ENCODE results near the gene GABRG3. TPM values are rescaled to one million over a fixed set of nuclear protein-coding genes. Genes with fewer than 3 reads are reported as not detected.

GABRG3 gene
- total RNA-seq, 1 experiment from 2014 or later = 0.15 TPM

DNA sequence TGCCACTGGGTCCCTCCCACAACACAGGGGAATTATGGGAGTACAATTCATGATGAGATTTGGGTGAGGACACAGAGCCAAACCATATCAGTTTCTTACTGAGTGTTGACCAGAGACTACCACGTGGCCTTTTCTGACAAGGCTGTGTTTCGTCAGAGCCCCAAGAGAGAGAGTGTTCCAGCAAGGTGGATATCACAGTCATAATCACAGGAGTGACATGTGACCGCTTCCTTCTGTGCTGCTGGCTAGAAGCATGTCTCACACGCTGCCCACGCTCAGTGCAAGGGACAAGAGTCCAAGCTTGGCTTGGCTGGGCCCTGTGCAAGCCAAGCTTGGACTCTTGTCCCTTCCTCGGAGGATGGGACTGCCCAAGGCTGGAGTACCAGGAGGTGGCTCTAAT is 103.2 kb downstream of the GABRG3 start:
- Histone ChIP-seq H3K9ac (ENCODE audit: extremely low read depth, insufficient read length, low read length) (no peak overlapping the region), H3K27me3 (ENCODE audit: insufficient read depth, low read length) (no peaks in the 10 kb centered on the region), H2BK20ac (ENCODE audit: low read depth, low read length, poor library complexity, severe bottlenecking) (no peak overlapping the region), H3K18ac (ENCODE audit: insufficient read length, low read depth, low read length) (no peak overlapping the region), H3K9me3 (ENCODE audit: control insufficient read depth, low read depth, low read length) (no peaks in the 10 kb centered on the region), H2BK120ac (ENCODE audit: low read depth, low read length, poor library complexity, severe bottlenecking) (no peak overlapping the region), H3K79me2 (ENCODE audit: insufficient read depth, low read length) (no peaks in the 10 kb centered on the region), H3K23ac (ENCODE audit: insufficient read length, low read depth, low read length) (no peak overlapping the region), H2BK15ac (ENCODE audit: low read depth, low read length) (no peak overlapping the region), H4K8ac (replicated peaks; ENCODE audit: insufficient read length, low read depth, low read length) (no peak overlapping the region), H3K56ac (ENCODE audit: insufficient read length, low read depth, low read length) (no peak overlapping the region), H2BK5ac (ENCODE audit: insufficient read length, low read length) (no peak overlapping the region), H3K23me2 (ENCODE audit: insufficient read length, low read depth, low read length, poor library complexity, severe bottlenecking) (no peaks in the 10 kb centered on the region), H3K4ac (ENCODE audit: low read depth, low read length) (no peak overlapping the region), H3K4me2 (ENCODE audit: insufficient read depth, insufficient read length, low read length) (no peak overlapping the region), H3K4me1 (ENCODE audit: insufficient read depth, low read length) (no peaks in the 10 kb centered on the region), H3K79me1 (ENCODE audit: insufficient read depth, low read depth, low read length, poor library complexity, severe bottlenecking) (no peaks in the 10 kb centered on the region), H3T11ph (ENCODE audit: low read length) (no peak overlapping the region), H3K27ac (ENCODE audit: insufficient read length, low read depth, low read length) (no peak overlapping the region), H4K20me1 (ENCODE audit: control insufficient read depth, insufficient read depth, insufficient read length) (no peaks in the 10 kb centered on the region), H4K5ac (ENCODE audit: insufficient read length, low read depth, low read length) (no peak overlapping the region), H3K14ac (ENCODE audit: insufficient read depth, low read length) (no peak overlapping the region), H2BK12ac (ENCODE audit: insufficient read length, low read depth, low read length) (no peak overlapping the region), H2AFZ (ENCODE audit: low read length) (no peak overlapping the region), H4K91ac (ENCODE audit: insufficient read length, low read depth, low read length) (no peak overlapping the region), H2AK5ac (ENCODE audit: insufficient read length, low read length) (no peak overlapping the region)
- TF ChIP-seq, protein P1, sequence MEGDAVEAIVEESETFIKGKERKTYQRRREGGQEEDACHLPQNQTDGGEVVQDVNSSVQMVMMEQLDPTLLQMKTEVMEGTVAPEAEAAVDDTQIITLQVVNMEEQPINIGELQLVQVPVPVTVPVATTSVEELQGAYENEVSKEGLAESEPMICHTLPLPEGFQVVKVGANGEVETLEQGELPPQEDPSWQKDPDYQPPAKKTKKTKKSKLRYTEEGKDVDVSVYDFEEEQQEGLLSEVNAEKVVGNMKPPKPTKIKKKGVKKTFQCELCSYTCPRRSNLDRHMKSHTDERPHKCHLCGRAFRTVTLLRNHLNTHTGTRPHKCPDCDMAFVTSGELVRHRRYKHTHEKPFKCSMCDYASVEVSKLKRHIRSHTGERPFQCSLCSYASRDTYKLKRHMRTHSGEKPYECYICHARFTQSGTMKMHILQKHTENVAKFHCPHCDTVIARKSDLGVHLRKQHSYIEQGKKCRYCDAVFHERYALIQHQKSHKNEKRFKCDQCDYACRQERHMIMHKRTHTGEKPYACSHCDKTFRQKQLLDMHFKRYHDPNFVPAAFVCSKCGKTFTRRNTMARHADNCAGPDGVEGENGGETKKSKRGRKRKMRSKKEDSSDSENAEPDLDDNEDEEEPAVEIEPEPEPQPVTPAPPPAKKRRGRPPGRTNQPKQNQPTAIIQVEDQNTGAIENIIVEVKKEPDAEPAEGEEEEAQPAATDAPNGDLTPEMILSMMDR (conservative IDR thresholded peaks at IDR 0.05) = no peak
- Mint-ChIP-seq H3K9me3 (peaks cover 0 to 3% of the 10 kb centered on the region in 2 experiments; a peak in 2 of 5 replicates), H3K27ac (no peak overlapping the region), H3K27me3 (ENCODE audit: low read depth) (peaks cover 1% of the 10 kb centered on the region; the same call in 1 of the 2 replicates), H3K4me1 (peaks cover 14 to 17% of the 10 kb centered on the region in 2 experiments), H3K4me3 (no peak overlapping the region), H3K36me3 (ENCODE audit: insufficient read depth in 1 of 3, low read depth in 3 of 3) (peaks cover 0 to 5% (median 2%) of the 10 kb centered on the region in 3 experiments; a peak in 2 of 7 replicates)
- WGBS (ENCODE audit: extremely low coverage, insufficient read length, low lambda C conversion rate) = no CpG with 5 or more reads among the region's 6 CpGs
- no peak for DNase-seq
